CD14-positive monocyte (primary cell): ENCODE results near the gene DLG4. TPM values are rescaled to one million over a fixed set of nuclear protein-coding genes. Genes with fewer than 3 reads are reported as not detected.
A peak's percentile ranks its signal among the peaks of the same experiment; 100 is the strongest.

Source experiments
- DNase-seq, 3 donors: peaks; one replicate each; pipeline ENCODE4 v3.0.0-alpha.2; 2011 to 2022
- H2AFZ ChIP-seq: 2 replicates; pipeline ENCODE4 v1.6.0; 2012; ENCODE audit warnings: mild to moderate bottlenecking, low read depth, low read length, inconsistent platforms; ENCODE audit not compliant: insufficient read depth, poor library complexity, severe bottlenecking
- H3K27ac ChIP-seq, 2 donors: 1 replicate in 1 of 2; 2 replicates in 1 of 2; pipeline ENCODE4 v1.5.1; 2012 to 2013; ENCODE audit warnings: low read length in 2 of 2, control low read depth in 1 of 2, inconsistent platforms in 1 of 2, low read depth in 1 of 2, mild to moderate bottlenecking in 1 of 2
- H3K27me3 ChIP-seq, 2 donors: one replicate each; pipeline versions ENCODE4 v1.6.0 to v1.6.1; 2011 to 2013; ENCODE audit warnings: low read length in 2 of 2; ENCODE audit not compliant: control insufficient read depth in 2 of 2, insufficient read depth in 2 of 2
- H3K36me3 ChIP-seq, 2 donors: replicated peaks in 1 of 2; 1 replicate in 1 of 2; 2 replicates in 1 of 2; pipeline versions ENCODE4 v1.5.1 to v1.6.1; 2012 to 2013; ENCODE audit warnings: low read length in 2 of 2, control low read depth in 1 of 2, inconsistent platforms in 1 of 2, mild to moderate bottlenecking in 1 of 2; ENCODE audit not compliant: insufficient read depth in 2 of 2, control insufficient read depth in 1 of 2
- H3K4me1 ChIP-seq, 2 donors: 1 replicate in 1 of 2; 2 replicates in 1 of 2; pipeline versions ENCODE4 v1.5.1 to v1.6.1; 2012 to 2013; ENCODE audit warnings: low read length in 2 of 2, control low read depth in 1 of 2, inconsistent platforms in 1 of 2, mild to moderate bottlenecking in 1 of 2, moderate library complexity in 1 of 2; ENCODE audit not compliant: insufficient read depth in 2 of 2, control insufficient read depth in 1 of 2
- H3K4me2 ChIP-seq: replicated peaks from 2 replicates; pipeline ENCODE3; 2012; ENCODE audit warnings: low read length, moderate library complexity, mild to moderate bottlenecking; ENCODE audit not compliant: poor library complexity, severe bottlenecking; ENCODE audit errors: extremely low read depth
- H3K4me3 ChIP-seq, 3 experiments: fragments of 200-600 bp in 1 of 3; sonication (generic) in 1 of 3; replicated peaks in 1 of 3; 1 replicate in 2 of 3; 2 replicates in 1 of 3; pipeline ENCODE4 v1.5.1; 2011 to 2013; ENCODE audit warnings: low read length in 3 of 3, mild to moderate bottlenecking in 3 of 3, control low read depth in 2 of 3, low read depth in 2 of 3, inconsistent platforms in 1 of 3, moderate library complexity in 1 of 3
- H3K79me2 ChIP-seq: 2 replicates; pipeline ENCODE4 v1.6.0; 2012; ENCODE audit warnings: mild to moderate bottlenecking, control low read depth, inconsistent platforms, low read length, moderate library complexity; ENCODE audit not compliant: insufficient read depth
- H3K9ac ChIP-seq: 2 replicates; pipeline ENCODE4 v1.6.0; 2017; ENCODE audit warnings: low read length, mild to moderate bottlenecking; ENCODE audit not compliant: insufficient read depth, poor library complexity, severe bottlenecking
- H3K9me3 ChIP-seq, 2 donors: replicated peaks in 1 of 2; 1 replicate in 1 of 2; 2 replicates in 1 of 2; pipeline versions ENCODE4 v1.5.1 to v1.6.1; 2012 to 2013; ENCODE audit warnings: low read length in 2 of 2, control low read depth in 1 of 2; ENCODE audit not compliant: control insufficient read depth in 1 of 2, insufficient read depth in 1 of 2
- H4K20me1 ChIP-seq: 2 replicates; pipeline ENCODE4 v1.6.0; 2012; ENCODE audit warnings: mild to moderate bottlenecking, low read length, control low read depth, moderate library complexity; ENCODE audit not compliant: insufficient read depth
- H3K27ac Mint-ChIP-seq, 7 donors: one replicate each; pipeline ENCODE4 v1.8.0; 2020; ENCODE audit warnings: mild to moderate bottlenecking in 7 of 7, mixed read lengths in 7 of 7, moderate library complexity in 6 of 7, inconsistent platforms in 2 of 7
- H3K27me3 Mint-ChIP-seq, 3 donors: one replicate each; pipeline ENCODE4 v1.8.0; 2021 to 2022; ENCODE audit warnings: low read depth in 3 of 3, mild to moderate bottlenecking in 3 of 3, mixed read lengths in 3 of 3, moderate library complexity in 3 of 3, inconsistent platforms in 1 of 3
- H3K36me3 Mint-ChIP-seq, 2 donors: one replicate each; pipeline ENCODE4 v1.8.0; 2020; ENCODE audit warnings: mixed read lengths in 2 of 2, inconsistent platforms in 1 of 2, mild to moderate bottlenecking in 1 of 2
- H3K4me1 Mint-ChIP-seq: one replicate; pipeline ENCODE4 v1.8.0; 2020; ENCODE audit warnings: mild to moderate bottlenecking, mixed read lengths
- H3K4me3 Mint-ChIP-seq, 2 donors: one replicate each; pipeline ENCODE4 v1.8.0; 2020; ENCODE audit warnings: mild to moderate bottlenecking in 2 of 2, mixed read lengths in 2 of 2, moderate library complexity in 1 of 2
- H3K9me3 Mint-ChIP-seq, 7 donors: one replicate each; pipeline ENCODE4 v1.8.0; 2020 to 2022; ENCODE audit warnings: mixed read lengths in 7 of 7, mild to moderate bottlenecking in 6 of 7, moderate library complexity in 6 of 7, inconsistent platforms in 2 of 7
- CTCF ChIP-seq: fragments of 200-600 bp; IDR thresholded peaks from one replicate; pipeline ENCODE4 v1.8.0; 2022; ENCODE audit warnings: antibody characterized with exemption, mild to moderate bottlenecking
- WGBS: methylation state at CpG from one replicate; pipeline ENCODE4 v1.1.5; 2013; ENCODE audit warnings: missing lambda C conversion rate; ENCODE audit not compliant: insufficient coverage; 5-methylcytosine and 5-hydroxymethylcytosine counted together
- intact Hi-C, 2 donors: fragments of 100-400 bp; cut with micrococcal nuclease; formaldehyde crosslinking; loops; one replicate each; pipeline versions ENCODE4 v1.15.0 to v1.15.1; 2023
- polyA plus RNA-seq, 3 donors: library from polyadenylated mRNA; depleted of rRNA in 1 of 3; unstranded in 2 of 3; stranded (reverse) in 1 of 3; fragments of 300-500 nt in 2 of 3; fragments of >200 nt in 1 of 3; fragmentation: Illumina TruSeq in 2 of 3; gene quantifications; 1 replicate in 2 of 3; 2 replicates in 1 of 3; pipeline ENCODE4 v1.2.3, GENCODE V29; 2012 to 2021

The DLG4 gene
- polyA plus RNA-seq, 3 donors, result 0.37 to 42.6 (median 0.39) TPM

- Histone ChIP-seq H3K79me2 (peaks cover 68% of the 10 kb centered on the region), H3K4me1 (peaks cover 50 to 53% of the 10 kb centered on the region in 2 donors), H3K9me3 (no peaks in the 10 kb centered on the region), H3K4me2 (peak overlapping the region; percentile 78), H3K27me3 (no peaks in the 10 kb centered on the region), H3K9ac (peak overlapping the region; percentile 39), H3K36me3 (no peaks in the 10 kb centered on the region), H3K27ac (peak overlapping the region; percentile 69 to 71), H4K20me1 (peaks cover 58% of the 10 kb centered on the region), H2AFZ (no peak overlapping the region), H3K4me3 (peak overlapping the region; percentile 46 to 83 (median 62))
- Mint-ChIP-seq H3K27me3 (peaks cover 0 to 11% (median 3%) of the 10 kb centered on the region in 3 donors), H3K27ac (peak overlapping the region; percentile 91 to 100 (median 99)), H3K36me3 (peaks cover 4 to 14% of the 10 kb centered on the region in 2 donors), H3K4me1 (peaks cover 60% of the 10 kb centered on the region), H3K4me3 (peak overlapping the region; percentile 89 to 90), H3K9me3 (no peaks in the 10 kb centered on the region)
- intact Hi-C loops, result loop anchor here in 1 of 2 donors (2.0 to 10.0 kb wide), 2 partner anchors 21 to 191 kb away; partner anchors contain the start of genes DVL2, NLGN2 and TMEM256
- DNase-seq, result peak; percentile 86 to 94 (median 89)
- WGBS, result 1% methylated on average over 10 of the region's 15 CpGs
- peak; percentile 36 for TF ChIP-seq CTCF
These were observed 5.7 kb downstream of the DLG4 start for GRCh38 chr17:7213895-7214299.

GRCh38 chr17:7211491-7212273 lies 8.0 kb downstream of the DLG4 start:
- peaks cover 68% of the 10 kb centered on the region for H4K20me1 ChIP-seq
- H3K27me3 ChIP-seq, result no peaks in the 10 kb centered on the region
- no peak overlapping the region for H2AFZ ChIP-seq
- DNase-seq, result no peak
- H3K36me3 ChIP-seq, result no peaks in the 10 kb centered on the region
- peaks cover 32 to 34% of the 10 kb centered on the region in 2 donors for H3K4me1 ChIP-seq
- H3K9me3 Mint-ChIP-seq, result no peaks in the 10 kb centered on the region
- no peak overlapping the region for H3K9ac ChIP-seq
- no peak overlapping the region for H3K27ac ChIP-seq
- peaks cover 0 to 14% (median 4%) of the 10 kb centered on the region in 3 donors for H3K27me3 Mint-ChIP-seq
- H3K4me1 Mint-ChIP-seq, result peaks cover 43% of the 10 kb centered on the region
- no peak overlapping the region for H3K4me3 ChIP-seq
- intact Hi-C loops, result loop anchor here in 1 of 2 donors (10.0 kb wide), 1 partner anchor 193 kb away; the partner anchor contains the start of genes NLGN2 and TMEM256
- H3K9me3 ChIP-seq, result no peaks in the 10 kb centered on the region
- H3K79me2 ChIP-seq, result peaks cover 67% of the 10 kb centered on the region
- H3K27ac Mint-ChIP-seq, result peak overlapping the region in 3 of 7 donors; percentile 33 to 71 (median 54)
- no peak for TF ChIP-seq CTCF
- H3K4me3 Mint-ChIP-seq, result no peak overlapping the region
- WGBS, result 70% methylated on average over 11 of the region's 37 CpGs
- peaks cover 4 to 22% of the 10 kb centered on the region in 2 donors for H3K36me3 Mint-ChIP-seq
- no peak overlapping the region for H3K4me2 ChIP-seq
